GM12801 (cell line): ENCODE results near the gene NRG2.

Source experiments
- CTCF ChIP-seq: IDR thresholded peaks from one replicate; pipeline ENCODE4 v1.5.1; 2011; ENCODE audit warnings: control low read depth; ENCODE audit not compliant: insufficient read length; ENCODE audit errors: extremely low read depth

NRG2 gene

GRCh38 chr5:140011297-140011802 is 31.7 kb downstream of the NRG2 start:
- TF ChIP-seq CTCF = no peak

GRCh38 chr5:140010798-140011197 is 32.3 kb downstream of the NRG2 start:
- no peak for TF ChIP-seq CTCF

- TF ChIP-seq CTCF = no peak
Observed at GRCh38 chr5:140007311-140007710, 35.8 kb downstream of the NRG2 start.

GRCh38 chr5:140005145-140005591 is 37.9 kb downstream of the NRG2 start:
- no peak for TF ChIP-seq CTCF

DNA sequence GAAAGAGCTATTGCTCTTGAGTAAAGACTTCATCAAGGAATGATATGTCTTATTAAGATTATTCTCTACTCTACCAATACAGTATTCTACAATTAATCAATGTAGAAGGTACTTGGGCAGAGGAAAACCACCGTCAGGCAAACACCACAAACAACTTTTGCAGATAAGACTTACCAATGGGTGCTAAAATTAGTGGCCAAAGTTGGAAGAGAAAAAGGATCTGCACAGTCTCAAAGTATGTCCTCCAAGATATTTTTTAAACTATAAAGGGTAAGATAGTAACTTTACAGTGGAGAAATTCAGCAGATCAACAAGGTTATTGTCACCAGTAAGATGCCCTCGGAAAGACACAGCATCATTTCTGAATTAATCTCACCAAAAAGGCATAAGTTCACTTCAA is 38.9 kb downstream of the NRG2 start:
- no peak for TF ChIP-seq CTCF

- no peak for TF ChIP-seq CTCF
Observed at GRCh38 chr5:140003519-140003918, 39.6 kb downstream of the NRG2 start.

DNA sequence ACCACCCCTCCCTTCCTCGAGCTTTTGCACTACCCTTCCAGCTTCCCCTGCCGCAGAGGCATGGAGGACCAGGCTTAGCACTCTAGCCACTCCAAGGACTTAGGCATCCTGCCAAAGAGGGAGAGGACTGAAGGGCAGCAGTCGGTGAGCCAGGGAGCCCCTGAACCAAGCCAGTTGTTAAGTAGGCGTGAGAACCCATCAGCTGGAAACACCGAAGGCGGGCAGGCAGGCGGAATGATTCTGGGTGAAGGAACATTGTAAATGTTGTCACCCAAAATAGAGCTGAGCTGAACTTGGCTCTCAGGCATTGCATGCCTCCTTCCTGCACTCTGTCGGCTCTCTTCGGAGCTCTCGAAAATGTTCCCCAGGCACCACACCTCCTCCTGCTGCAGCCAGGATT is 42.8 kb downstream of the NRG2 start:
- no peak for TF ChIP-seq CTCF

DNA sequence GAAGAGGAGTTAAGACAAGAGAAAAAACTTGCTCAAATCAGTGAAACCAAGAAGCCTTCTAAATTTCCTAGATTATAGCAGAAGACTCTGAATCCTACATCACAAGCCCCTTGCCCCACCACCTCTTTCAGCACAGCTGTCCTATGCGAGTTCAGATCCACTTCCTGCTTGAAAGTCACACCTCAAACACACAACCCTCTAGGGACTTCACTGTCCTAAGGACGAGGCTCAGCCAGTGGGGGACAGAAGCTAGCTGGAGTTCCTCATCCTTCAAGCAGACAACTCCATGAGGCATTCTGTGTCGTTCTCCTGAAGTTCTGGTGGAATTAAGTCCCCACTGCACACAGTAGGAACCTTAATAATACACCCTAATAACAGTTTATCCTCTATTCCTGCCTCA is 44.3 kb downstream of the NRG2 start:
- TF ChIP-seq CTCF = no peak
